Measurements from ENCODE around the gene GNAI1.

DNA sequence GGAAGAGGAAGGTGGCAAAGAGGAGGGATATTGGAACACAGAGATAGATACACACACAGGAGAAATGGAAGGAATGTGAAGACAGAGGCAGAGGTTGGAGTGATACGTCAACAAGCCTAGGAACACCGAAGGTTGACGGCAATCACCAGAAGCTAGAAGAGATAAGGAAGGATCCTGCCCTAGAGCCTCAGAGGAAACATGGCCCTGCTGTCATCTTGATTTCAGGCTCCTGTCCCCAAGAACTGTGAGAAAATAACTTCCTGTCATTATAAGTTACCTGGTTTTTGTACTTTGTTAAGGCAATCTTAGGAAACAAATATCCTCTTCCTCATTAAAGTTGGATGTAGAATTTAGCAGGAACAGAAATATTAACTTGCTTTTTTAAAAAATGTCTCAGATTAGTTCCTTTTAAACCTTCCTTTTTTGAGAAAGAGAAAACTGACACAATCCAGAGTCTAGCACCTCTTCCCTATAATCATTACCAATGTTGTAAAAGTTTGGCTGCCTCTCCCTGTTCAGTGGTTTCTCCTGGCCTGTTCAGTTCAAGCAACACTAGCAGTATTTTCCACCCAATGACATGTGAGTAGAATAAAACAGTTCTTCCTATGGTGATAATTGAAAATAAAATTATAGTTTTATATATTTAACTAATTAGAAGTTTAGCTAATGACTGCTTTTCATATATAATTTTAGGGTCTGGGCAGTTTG, 28.8 kb upstream of the GNAI1 start:
- TF ChIP-seq, protein P1, sequence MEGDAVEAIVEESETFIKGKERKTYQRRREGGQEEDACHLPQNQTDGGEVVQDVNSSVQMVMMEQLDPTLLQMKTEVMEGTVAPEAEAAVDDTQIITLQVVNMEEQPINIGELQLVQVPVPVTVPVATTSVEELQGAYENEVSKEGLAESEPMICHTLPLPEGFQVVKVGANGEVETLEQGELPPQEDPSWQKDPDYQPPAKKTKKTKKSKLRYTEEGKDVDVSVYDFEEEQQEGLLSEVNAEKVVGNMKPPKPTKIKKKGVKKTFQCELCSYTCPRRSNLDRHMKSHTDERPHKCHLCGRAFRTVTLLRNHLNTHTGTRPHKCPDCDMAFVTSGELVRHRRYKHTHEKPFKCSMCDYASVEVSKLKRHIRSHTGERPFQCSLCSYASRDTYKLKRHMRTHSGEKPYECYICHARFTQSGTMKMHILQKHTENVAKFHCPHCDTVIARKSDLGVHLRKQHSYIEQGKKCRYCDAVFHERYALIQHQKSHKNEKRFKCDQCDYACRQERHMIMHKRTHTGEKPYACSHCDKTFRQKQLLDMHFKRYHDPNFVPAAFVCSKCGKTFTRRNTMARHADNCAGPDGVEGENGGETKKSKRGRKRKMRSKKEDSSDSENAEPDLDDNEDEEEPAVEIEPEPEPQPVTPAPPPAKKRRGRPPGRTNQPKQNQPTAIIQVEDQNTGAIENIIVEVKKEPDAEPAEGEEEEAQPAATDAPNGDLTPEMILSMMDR (conservative IDR thresholded peaks at IDR 0.05): no peak
- no peak for TF ChIP-seq ZFX (IDR thresholded peaks at IDR 0.05)
